ENCODE measurements around the gene S100A12. TPM values are rescaled to one million over a fixed set of nuclear protein-coding genes. Genes with fewer than 3 reads are reported as not detected.
"Not testable (repeated sequence)": the region's sequence is repeated elsewhere in the genome, so short reads cannot be mapped to it uniquely, and the experiment has no call there.

S100A12 gene
- 1.2 TPM for total RNA-seq

GRCh38 chr1:153375511-153375910 lies at the start of gene S100A12:
Gene S100A12 (minus strand): TSS chr1:153375621. CDS start chr1:153374592, 1,029 bp downstream.
- DNase-seq (ENCODE audit: low spot score) (peak; percentile 39), ATAC-seq (no peak)

DNA sequence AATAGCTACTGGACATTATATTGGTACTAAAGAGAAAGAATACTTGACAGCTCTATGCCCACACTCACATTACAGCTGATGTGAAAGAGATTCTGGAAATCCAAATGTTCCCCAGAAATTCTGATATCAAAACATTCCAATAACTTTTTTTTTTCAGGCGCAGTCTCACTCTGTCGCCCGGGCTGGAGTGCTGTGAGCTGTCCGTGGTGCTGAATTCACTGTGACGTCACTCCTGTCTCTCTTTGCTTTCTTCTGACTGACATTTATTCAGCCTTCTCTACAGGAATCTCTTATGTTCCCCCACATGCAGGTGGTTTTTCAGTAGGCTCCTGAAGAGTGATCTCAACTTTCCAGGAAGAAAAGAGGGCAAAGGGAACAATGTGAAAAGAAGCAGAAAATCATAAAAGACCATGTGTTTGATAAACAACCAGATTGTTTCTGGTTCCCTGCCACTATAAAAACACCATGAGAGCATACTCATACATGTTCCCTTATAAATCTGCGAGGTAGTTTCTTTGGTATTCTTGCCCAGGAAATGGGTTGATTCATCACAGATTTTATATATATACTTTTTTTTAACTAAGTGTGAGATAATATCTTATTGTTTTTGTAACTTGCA lies 47.1 kb upstream of the S100A12 start:
- peak; percentile 90 for ATAC-seq
- peak; percentile 60 for DNase-seq (ENCODE audit: low spot score)

DNA sequence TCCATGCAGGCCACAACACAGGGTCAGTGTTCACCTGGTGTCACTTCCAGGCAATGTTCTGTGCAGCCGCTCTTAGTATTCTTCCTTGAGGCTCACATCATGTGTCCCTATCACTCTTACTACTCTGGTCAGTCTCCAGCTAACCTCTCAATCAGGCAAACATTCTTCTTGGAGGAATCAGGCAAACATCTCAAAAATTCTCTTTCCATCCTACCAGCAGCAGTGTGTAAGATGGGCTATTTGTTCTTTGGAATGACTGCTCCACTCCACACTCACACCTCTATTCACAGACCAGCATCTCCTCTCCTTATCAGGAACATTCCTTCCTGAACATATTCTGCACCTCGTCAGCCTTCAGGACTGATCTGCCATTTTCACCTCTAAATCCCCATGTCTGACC lies 44.9 kb upstream of the S100A12 start:
- ATAC-seq = no peak
- no peak for DNase-seq (ENCODE audit: low spot score)

DNA sequence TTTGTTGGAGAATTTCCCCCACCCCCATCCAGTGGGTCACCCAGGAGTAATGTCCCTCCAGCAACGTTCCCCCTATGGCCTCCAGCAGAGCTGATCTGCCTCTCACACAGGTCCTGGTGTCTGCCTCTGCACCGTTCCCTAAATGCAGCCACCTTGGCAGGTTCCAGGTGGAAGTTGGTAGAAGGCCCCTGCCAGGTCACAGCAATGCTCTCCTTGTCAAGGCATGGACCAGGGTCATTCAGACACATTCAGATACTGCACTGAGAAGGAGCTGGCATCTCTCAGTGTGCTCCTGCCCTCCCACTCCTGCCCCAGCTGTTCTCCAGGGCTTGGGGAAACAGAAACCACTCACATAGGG lies 44.0 kb upstream of the S100A12 start:
- peak; percentile 19 for DNase-seq (ENCODE audit: low spot score)
- ATAC-seq = not testable (repeated sequence)

DNA sequence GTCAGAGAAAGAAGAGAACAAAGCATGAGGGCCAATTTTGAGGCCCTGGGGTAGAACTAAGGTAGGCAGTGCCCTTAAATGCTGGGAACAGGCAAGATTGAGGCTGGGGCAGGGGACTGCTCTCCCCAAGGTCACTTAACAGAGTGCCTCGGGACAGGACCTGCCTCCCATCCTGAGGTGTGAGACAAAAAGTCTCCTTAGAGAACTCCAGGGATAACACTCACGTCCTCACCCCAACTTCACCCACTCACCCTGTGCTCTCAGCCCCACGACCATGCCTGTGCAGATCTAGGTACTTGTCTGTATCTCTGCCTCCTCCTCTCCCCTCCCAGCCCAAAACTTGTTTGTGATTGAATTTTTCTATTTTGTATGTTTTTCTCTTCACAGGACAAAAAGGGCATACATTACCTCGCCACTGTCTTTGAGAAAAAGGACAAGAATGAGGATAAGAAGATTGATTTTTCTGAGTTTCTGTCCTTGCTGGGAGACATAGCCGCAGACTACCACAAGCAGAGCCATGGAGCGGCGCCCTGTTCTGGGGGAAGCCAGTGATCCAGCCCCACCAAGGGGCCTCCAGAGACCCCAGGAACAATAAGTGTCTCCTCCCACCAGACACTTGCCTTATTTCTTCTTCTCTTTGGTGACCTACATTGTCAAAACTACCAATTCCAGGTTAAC lies 43.5 kb upstream of the S100A12 start:
- not testable (repeated sequence) for DNase-seq (ENCODE audit: low spot score)

DNA sequence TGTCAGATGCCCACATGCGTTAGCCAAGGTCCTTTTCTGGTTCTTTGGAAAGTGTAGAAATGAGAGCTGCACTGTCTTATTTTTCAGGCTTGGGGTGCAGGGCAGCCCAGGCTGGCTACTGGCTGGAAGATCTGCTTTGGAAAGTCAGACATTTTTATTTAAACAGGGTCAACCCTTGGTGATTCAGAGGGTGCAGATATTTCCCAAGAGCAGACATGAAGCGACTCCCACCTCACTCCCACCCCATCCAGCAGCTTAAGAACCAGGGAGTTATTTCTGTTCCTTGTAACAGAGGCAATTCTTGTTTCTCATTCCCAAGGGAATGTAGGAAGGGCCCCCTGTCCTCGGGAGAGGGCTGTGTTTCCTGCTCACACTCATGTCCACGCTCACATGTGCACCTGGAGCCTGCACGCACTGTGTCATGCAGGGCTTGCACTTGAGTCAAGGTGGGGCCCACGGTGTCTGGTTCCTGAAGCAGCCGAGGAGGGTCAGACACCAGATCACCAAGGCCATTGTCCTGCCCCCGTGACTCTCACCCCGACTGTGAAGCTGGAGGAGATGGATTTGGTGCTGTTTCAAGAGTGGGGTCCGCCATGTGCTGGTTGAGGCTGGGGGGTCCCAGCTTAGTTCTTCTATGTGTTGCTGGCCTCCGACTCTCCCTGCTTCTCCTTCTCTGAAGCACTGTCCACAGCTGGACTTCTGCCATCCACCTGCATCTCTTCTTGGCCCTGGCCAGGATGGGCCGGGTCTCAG lies 41.9 kb upstream of the S100A12 start:
- ATAC-seq = no peak
- DNase-seq (ENCODE audit: low spot score) = peak; percentile 27

More for the DNA sequence above, 43.5 kb upstream of the S100A12 start:
- ATAC-seq = not testable (repeated sequence)

DNA sequence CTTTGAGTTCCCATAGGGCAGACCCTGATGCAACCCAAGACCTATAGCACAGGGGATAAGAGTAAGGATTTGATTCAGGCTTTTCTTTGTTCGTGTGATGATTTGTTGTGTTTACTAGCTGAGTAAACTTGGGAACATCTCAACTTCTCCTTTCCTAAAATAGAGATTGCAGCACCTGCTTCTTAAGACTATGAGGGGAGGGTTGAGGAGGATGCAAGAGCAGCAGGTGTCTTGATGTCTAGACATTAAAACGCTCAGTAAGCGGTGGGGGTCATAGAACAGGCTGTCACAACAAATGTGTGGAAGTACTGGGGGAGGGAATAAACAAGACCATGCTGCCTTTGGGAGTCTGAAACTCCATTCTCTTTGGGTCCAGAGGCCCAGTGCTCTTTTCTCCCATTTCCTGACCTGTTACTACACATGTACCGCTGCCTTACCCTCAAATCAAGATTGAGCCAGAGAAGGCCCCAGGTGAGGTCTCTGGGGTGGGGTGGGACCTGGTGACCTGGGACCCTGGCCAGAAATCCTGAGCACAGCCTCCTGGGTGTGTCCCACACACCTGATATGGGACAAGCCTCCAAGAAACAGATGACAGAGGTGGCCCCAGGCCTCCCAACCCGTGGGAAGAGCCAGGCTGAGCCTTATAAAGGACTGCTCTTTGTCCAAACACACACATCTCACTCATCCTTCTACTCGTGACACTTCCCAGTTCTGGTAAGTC lies 40.6 kb upstream of the S100A12 start, which contains the start of gene S100A7A:
TSS of gene S100A7A (plus strand) at position 671 of the 721 bp plus-strand sequence. CDS start 1,563 bp downstream, outside the sequence.
- no peak for ATAC-seq
- no peak for DNase-seq (ENCODE audit: low spot score)

DNA sequence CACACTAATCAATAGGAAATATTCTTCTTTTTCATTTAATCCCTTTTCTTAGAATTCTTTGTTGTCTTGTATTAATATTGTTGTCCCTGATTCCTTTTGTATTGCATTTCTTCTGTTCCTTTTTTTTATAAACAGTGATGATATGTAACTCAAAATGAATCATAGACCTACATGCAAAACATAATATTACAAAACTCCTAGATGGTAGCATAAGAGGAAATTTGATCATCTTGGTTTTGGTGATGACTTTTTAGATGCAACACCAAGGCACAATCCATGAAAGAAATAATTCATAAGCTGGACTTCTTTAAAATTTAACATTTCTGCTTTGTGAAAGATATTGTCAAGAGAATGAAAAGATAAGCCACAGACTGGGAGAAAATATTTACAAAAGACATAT lies 38.5 kb upstream of the S100A12 start:
- ATAC-seq; DNase-seq (ENCODE audit: low spot score): not testable (repeated sequence)

- peak; percentile 29 for DNase-seq (ENCODE audit: low spot score)
- not testable (repeated sequence) for ATAC-seq
Observed at GRCh38 chr1:153407274-153407673, 31.9 kb upstream of the S100A12 start.

DNA sequence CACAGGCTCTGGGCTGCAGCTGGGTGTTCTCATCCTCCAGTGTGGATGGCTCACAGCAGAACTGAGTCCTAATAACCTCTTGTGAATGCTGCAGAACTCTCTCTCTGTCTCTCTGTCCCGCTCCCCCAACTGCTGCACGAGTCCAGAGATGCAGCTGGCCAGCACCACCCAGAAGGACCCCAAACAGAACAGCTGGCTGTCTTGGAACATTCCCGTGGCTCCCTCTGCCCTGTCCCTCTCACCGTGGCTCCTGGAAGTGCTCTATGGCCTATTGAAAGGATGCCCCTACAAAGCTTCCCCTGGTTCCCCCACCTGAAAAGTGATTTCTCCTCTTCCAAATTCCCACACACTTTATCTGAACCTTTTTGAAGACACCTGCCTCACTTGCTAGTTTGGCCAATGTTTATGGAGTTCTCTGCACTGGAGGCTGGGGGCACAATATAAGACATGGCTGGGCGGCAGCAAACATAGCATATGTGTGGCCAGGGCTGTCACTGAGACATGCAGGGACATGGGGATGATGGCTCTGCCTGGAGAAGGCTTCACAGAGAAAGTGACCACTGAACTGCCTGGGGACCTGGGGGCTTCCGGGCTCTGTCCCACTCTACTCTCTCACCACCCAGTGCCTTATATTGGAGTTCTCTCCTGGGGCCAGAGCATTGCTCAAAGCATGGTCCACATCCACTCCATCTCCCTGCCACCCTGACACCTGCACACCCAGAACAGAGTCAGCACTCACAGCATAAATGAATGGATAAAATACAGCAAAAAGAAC lies 30.6 kb upstream of the S100A12 start:
- ATAC-seq = not testable (repeated sequence)
- DNase-seq (ENCODE audit: low spot score) = peak; percentile 27

- ATAC-seq (peak; percentile 86), DNase-seq (ENCODE audit: low spot score) (peak; percentile 61)
Observed at GRCh38 chr1:153404768-153405167, 29.3 kb upstream of the S100A12 start.

GRCh38 chr1:153404086-153404635 lies 28.7 kb upstream of the S100A12 start:
- DNase-seq (ENCODE audit: low spot score) = peak; percentile 32

DNA sequence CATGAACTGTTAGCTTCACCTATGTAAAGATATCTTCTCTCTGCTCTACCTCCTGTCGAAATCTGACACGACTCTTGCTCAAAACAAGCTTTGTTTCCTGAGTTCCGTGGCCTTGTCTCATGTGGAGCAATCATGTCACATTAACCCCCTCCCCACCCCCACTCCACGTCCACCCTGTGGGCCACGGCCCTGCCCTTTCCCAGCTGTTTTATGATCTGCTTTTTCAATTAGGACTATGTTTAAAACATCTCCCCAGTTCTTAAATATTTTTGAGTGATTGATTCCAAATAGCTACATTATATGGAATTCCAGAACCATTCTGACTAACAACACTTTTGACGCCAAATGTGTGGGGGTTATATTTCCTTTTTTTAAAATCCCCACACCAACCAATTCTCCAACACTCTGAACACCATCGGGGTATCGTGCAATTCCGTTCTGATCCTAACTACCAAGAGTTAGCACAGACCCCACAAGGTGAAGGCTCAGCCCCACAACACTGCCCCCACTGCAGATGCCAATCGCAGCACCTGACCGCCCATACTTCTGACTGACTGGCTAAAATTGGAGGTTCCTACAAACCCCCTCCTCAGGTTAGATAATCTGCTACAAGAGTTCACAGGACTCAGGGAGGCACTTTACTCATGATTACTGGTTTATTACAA lies 28.1 kb upstream of the S100A12 start:
- no peak for ATAC-seq
- peak; percentile 38 for DNase-seq (ENCODE audit: low spot score)

More at GRCh38 chr1:153404086-153404635, 28.7 kb upstream of the S100A12 start:
- no peak for ATAC-seq

- ATAC-seq (no peak), DNase-seq (ENCODE audit: low spot score) (no peak)
Observed at GRCh38 chr1:153402226-153402625, 26.8 kb upstream of the S100A12 start.

- DNase-seq (ENCODE audit: low spot score) (no peak), ATAC-seq (no peak)
Observed at GRCh38 chr1:153401461-153401860, 26.0 kb upstream of the S100A12 start.

DNA sequence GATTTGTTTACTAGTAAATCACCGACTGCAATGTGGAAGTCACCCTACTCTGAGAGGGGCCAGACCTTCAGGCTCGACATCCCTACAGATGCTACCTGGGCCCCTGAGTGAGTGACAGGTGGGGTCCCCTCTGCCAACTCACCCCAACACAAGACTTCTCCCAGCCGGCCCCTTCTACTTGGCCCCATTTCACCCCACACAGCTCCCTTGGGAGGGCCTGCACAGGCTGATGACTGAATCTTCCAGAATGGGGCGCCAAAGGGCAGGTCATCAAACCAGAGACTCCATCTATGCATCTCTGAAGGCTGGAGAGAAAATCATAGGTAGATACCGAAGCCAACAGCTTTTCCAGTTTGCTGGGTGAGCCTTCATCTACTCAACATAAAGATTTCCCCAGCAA lies 24.8 kb upstream of the S100A12 start:
- peak; percentile 32 for DNase-seq (ENCODE audit: low spot score)
- no peak for ATAC-seq

DNA sequence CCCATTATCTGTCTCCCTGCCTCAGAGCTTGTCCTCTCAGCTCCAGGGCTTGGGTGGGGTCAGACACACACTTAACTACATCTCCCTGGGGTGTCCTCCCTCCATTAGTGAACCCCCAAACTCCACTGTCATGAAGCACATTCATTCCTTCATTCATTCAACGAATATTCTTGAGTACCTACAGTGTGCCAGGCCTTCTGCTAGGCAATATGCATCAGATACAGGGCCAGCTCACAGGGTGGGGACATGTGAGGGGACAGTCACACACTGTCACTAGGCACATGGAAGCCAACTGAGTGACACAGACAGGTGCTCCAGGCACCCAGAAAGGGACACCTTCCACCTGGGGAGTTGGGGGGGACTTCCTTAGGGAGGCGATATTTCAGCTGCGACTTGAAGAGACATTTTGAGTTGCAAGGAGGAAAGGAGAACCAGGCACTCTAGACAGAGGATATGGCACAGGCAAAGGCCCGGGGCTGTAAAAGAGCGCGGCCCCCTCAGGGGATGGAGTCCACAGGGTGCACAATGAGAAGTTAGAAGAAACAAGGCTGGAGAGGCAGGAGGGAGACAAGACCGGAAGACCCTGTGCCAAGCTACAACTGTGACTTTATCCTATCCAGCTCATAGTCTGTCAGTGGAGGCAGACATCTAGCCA lies 24.1 kb upstream of the S100A12 start:
- DNase-seq (ENCODE audit: low spot score) (peak; percentile 35), ATAC-seq (no peak)

DNA sequence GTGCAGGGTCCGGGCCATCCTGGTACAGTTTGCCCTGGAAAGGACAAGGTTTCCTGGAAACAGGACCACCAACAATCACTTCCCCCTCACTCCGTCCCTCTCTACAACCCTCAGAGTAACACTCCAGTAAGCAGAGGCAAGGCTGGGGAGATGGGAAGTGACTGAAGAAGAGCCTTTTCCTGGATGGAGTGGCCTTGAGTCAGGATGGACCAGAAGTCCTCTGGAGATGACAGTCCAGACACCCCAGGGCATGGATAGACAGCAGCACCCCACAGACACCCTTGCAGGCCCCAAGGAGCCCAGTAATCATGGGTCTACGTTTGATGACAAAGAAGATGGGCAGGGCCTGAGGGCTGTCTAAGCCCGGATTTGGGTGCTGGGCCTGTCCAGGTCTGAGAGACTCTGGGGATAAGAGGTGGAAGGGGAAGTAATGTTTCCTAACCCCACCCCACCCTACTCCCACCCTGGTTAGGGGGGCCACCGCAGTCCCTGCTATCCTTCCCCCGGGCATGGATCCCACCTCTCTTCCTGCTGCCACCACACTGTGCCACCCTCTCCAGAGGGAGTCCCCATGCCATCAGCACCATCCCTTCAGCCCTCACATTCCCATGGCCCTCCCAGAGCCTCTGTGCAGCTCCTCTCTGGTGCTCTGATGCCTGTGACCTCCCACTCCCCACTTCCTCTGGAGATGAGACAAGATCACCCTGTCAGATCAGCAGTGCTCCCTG lies 22.7 kb upstream of the S100A12 start:
- DNase-seq (ENCODE audit: low spot score) = peak; percentile 41
- no peak for ATAC-seq
